ENCODE measurements around the gene HAND1. TPM values are rescaled to one million over a fixed set of nuclear protein-coding genes. Genes with fewer than 3 reads are reported as not detected.

The HAND1 gene
- total RNA-seq, 4 donors from 2014 or later, result not detected

DNA sequence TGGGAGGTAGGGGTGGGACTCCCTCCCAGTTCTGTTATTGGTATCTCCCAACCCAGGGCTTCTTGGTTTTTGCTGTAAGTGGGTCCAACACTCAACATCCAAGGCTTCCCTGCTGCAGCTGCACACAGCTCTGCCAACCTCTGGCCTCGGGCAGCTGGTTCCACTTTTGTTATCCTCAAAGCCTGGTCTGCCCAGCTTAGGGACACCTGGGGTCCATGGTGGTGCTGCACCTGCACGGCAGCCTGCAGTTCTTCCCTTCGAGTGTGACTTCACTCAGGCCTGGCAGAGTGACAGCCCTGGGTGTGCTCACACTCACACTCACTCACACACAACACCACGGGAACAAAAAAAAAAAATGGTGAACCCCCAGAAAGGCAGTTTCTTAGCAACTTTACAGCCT is 47.6 kb downstream of the HAND1 start:
- Histone ChIP-seq H3K4me3 (no peak overlapping the region), H3K27me3 (no peaks in the 10 kb centered on the region), H3K27ac (replicated peaks in 1 of 4) (no peak overlapping the region), H3K36me3 (peaks cover 0 to 8% (median 5%) of the 10 kb centered on the region in 4 donors), H3K9me3 (no peaks in the 10 kb centered on the region), H3K4me1 (no peaks in the 10 kb centered on the region)
- DNase-seq (ENCODE audit: extremely low spot score), result peak; percentile 37
- TF ChIP-seq, protein P1, sequence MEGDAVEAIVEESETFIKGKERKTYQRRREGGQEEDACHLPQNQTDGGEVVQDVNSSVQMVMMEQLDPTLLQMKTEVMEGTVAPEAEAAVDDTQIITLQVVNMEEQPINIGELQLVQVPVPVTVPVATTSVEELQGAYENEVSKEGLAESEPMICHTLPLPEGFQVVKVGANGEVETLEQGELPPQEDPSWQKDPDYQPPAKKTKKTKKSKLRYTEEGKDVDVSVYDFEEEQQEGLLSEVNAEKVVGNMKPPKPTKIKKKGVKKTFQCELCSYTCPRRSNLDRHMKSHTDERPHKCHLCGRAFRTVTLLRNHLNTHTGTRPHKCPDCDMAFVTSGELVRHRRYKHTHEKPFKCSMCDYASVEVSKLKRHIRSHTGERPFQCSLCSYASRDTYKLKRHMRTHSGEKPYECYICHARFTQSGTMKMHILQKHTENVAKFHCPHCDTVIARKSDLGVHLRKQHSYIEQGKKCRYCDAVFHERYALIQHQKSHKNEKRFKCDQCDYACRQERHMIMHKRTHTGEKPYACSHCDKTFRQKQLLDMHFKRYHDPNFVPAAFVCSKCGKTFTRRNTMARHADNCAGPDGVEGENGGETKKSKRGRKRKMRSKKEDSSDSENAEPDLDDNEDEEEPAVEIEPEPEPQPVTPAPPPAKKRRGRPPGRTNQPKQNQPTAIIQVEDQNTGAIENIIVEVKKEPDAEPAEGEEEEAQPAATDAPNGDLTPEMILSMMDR (IDR thresholded peaks at IDR 0.05), result no peak
- TF ChIP-seq EP300 (IDR thresholded peaks at IDR 0.05) (no peak), POLR2AphosphoS5 (IDR thresholded peaks at IDR 0.05) (no peak), POLR2A (IDR thresholded peaks at IDR 0.05; ENCODE audit: low read depth) (no peak)
- intact Hi-C loops (cut with DNase I), result no loop called here
- 94% methylated on average over 2 of the region's 4 CpGs for WGBS

DNA sequence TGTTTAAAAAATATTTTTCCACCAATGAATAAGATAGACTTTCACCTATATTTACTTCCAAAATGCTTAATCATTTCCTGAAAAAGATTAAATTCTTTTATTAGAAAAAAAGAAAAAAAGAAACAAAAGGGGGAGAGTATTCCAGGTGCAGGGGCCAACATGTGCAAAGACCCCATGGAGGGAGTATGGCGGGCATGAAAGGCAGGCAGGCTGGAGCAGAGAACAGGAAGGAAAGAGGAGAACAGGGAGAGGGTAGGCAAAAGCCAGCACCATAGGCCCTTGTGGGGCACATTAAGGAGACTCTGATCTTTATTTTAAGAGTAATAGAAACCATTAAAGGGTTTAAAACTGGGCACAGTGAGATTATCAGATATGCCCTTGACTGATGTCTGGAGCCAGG is 48.7 kb downstream of the HAND1 start:
- Histone ChIP-seq H3K27ac (replicated peaks in 1 of 4) (no peak overlapping the region), H3K36me3 (no peaks in the 10 kb centered on the region), H3K27me3 (no peaks in the 10 kb centered on the region), H3K4me3 (no peak overlapping the region), H3K9me3 (no peaks in the 10 kb centered on the region), H3K4me1 (no peaks in the 10 kb centered on the region)
- 96% methylated on average over 1 of the region's 1 CpG for WGBS
- TF ChIP-seq POLR2AphosphoS5 (IDR thresholded peaks at IDR 0.05), result no peak
- TF ChIP-seq EP300 (IDR thresholded peaks at IDR 0.05), result no peak
- TF ChIP-seq, protein P1 (IDR thresholded peaks at IDR 0.05), result no peak
- no peak for TF ChIP-seq POLR2A (IDR thresholded peaks at IDR 0.05; ENCODE audit: low read depth)
- intact Hi-C loops (cut with DNase I), result no loop called here
- peak; percentile 83 for DNase-seq (ENCODE audit: extremely low spot score)

DNA sequence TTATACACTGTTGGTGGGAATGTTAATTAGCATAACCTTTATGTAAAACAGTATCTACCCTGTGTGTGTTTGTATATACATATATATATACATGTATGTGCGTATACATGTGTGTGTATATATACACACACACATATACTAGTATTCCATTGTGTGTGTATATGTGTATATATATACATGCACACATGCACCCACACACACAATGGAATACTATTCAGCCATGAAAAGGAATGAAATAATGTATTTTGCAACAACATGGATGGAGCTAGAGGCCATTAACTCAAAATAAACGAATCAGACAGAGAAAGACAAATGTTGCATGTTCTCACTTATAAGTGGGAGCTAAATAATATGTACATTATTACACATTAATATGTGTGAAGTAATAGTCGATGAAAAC is 49.8 kb downstream of the HAND1 start:
- 97% methylated on average over 3 of the region's 3 CpGs for WGBS
- Histone ChIP-seq H3K36me3 (no peaks in the 10 kb centered on the region), H3K27me3 (no peaks in the 10 kb centered on the region), H3K4me3 (no peak overlapping the region), H3K27ac (replicated peaks in 1 of 4) (no peak overlapping the region), H3K4me1 (no peaks in the 10 kb centered on the region), H3K9me3 (no peaks in the 10 kb centered on the region)
- no peak for DNase-seq (ENCODE audit: extremely low spot score)
- TF ChIP-seq, protein P1 (IDR thresholded peaks at IDR 0.05), result no peak
- no peak for TF ChIP-seq POLR2AphosphoS5 (IDR thresholded peaks at IDR 0.05)
- TF ChIP-seq POLR2A (IDR thresholded peaks at IDR 0.05; ENCODE audit: low read depth), result no peak
- no peak for TF ChIP-seq EP300 (IDR thresholded peaks at IDR 0.05)
- intact Hi-C loops (cut with DNase I), result no loop called here

Other genes with a start within 250 kb of the HAND1 start
- gene SAP30L, start 32.2 kb downstream of the HAND1 start, total RNA-seq, result 10 to 100 TPM; 34.9 to 54.9 (median 46.2) TPM

All from esophagus muscularis mucosa (tissue), 4 donors.